Measurements from ENCODE around the gene CPD.
"Not testable (repeated sequence)": the region's sequence is repeated elsewhere in the genome, so short reads cannot be mapped to it uniquely, and the experiment has no call there.

Gene CPD

DNA sequence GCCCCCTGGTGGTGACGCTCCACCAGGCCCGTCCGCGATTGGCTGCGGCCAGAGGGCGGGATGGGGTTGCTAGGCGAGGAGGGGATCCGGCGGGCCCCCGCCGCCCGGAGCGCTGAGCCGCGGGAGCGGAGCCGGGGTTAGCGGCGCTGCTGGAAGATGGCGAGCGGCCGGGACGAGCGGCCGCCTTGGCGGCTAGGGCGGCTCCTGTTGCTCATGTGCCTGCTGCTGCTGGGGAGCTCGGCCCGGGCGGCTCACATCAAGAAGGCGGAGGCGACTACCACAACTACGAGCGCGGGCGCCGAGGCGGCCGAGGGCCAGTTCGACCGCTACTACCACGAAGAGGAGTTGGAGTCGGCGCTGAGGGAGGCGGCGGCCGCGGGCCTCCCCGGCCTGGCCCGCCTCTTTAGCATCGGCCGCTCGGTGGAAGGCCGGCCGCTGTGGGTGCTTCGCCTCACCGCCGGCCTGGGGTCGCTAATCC, at the start of gene CPD:
Gene CPD (plus strand): TSS at position 103 of the 478 bp plus-strand sequence. CDS start 54 bp downstream, at position 157.
- DNase-seq, result peak; percentile 99

- peak; percentile 80 for DNase-seq
Measured at GRCh38 chr17:30332057-30332542, 46.6 kb upstream of the CPD start.

- no peak for DNase-seq
Measured at GRCh38 chr17:30333503-30334360, 45.0 kb upstream of the CPD start, which contains the start of gene TMIGD1. TMIGD1 (minus strand) TSS chr17:30334057; CDS start chr17:30332133, 1,924 bp downstream.

DNA sequence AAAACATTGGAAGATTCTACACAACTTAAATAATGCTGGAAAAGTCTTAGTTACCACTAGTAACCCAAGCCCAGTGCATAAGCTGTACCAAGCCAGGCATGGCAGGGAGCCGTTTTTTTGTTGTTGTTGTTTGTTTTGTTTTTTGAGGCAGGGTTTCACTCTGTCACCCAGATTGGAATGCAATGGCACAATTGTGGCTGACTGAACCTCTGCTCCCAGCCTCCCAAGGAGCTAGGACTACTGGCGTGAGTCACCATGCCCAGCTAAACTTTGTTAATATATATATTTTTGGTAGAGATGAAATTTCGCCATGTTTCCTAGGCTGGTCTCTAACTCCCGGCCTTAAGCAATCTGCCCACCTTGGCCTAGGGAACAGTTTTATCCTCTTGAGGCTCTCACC, 44.3 kb upstream of the CPD start:
- no peak for DNase-seq

DNA sequence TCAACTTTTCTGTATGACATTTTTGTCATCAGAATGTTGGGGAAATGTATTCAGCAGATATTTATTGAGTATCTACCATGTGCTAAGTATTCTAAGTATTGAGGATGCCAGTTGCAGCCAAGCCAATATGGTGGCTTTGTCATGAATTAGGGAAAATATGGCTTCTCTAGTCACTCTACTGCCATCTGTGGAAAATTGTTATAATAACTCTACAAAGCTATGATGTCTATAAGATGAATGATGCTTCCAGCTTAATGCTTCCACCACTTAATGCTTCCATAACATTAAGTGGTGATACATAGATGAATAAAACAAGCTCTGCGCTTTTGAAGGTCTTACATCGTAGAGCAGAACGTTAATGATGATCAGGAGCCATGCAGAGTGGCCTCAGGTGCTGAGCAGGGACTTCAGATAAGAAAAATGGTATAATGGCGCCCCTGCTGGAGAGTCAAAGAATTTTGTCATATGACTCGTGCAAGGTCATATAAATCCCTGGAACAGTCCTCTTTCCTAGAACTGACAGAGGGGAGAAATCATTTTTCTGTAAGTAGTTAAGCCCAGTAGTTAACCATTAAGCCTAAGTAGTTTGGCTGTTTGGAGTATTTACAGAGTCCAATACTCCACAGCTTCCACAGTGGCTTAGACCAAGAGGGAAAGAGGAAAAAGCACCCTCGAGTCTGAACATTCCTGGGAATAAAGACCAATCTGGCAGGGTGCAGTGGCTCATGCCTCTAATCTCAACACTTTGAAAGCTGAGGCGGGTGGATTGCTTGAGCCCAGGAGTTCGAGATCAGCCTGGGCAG, 42.2 kb upstream of the CPD start:
- peak; percentile 78 for DNase-seq

DNA sequence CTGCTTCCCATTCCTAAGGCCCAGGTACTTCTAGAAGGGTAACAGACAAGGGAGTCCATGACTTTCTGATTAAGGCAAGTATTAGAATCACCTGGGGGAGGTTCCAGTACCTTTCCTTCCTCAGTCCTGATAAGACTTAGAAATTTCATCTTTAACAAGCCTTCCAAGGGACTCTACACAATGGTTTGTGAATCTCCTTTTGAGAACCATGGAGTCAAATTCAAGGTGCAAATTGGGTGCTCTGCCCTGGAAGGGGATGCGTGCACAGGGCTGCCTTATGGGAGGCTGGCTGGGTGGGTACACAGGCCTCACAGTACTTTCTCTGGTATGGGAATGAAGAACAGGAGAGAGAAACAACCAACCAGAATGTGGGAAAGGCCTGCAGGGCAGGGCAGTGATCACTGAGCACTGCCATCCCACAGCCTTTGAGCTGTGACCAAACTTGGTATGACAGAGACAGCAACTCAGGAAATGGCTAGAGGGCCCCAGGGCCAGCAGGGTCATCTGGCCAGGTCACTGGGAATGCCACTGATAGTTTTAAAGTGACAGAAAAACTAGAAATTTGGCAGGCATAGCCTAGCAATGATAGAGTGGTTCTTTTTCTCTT, 41.2 kb upstream of the CPD start:
- no peak for DNase-seq

DNA sequence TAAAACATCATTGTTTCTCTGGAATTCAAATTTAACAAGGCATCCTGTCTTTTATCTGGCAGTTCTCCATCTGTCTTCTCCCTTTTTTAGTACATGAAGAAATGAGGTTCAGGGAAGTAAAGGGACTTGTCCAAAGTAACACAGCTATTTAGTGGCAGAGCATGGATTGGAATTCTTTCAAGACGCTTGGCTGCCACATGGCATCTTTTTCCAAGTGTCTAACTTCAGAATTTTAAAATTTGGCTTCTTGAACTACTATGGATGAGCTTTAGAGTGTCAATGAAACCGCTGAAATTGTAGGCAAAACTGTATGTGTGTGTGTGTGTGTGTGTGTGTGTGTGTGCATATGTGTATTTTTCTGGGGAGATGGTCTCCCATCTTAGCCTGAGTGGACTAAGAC, 39.6 kb upstream of the CPD start:
- DNase-seq, result no peak

DNA sequence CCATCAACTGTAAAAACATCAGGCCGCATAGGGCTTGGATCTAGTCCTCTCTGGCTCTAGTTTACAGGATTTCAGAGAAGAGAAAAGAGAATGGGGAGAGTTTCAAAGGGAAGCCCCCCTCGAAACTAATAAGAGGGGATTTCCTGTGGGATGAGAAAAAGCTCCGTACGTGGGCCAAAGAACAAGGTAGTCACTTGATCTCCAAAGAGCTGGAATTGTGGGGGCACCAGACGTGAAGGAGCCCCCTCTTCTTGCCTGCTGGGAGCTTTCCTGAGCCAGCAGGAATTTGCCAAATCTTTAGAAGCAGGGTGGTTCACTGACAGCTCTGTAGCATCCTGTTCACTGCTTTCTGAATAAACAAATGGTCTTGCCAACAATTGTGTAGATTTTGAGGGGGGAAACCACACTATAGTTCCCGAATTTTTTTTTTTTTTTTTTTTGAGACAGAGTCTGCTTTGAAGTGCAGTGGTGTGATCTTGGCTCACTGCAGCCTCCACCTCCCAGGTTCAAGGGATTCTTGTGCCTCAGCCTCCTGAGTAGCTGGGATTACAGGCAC, 37.8 kb upstream of the CPD start:
- no peak for DNase-seq

GRCh38 chr17:30341703-30342249, 37.0 kb upstream of the CPD start:
- no peak for DNase-seq

DNA sequence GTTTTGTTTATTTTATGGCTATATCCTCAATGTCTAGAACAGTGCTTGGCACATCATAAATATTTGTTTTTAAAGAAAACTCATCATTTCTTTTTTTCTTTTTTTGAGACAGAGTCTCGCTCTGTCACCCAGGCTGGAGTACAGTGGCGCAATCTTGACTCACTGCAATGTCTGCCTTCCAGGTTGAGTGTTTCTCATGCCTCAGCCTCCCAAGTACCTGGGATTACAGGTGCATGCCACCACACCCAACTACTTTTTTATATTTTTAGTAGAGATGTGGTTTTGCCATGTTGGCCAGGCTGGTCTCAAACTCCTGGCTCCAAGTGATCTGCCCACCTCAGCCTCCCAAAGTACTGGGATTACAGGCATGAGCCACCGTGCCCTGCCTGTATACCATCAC, 35.5 kb upstream of the CPD start:
- not testable (repeated sequence) for DNase-seq

- no peak for DNase-seq
Measured at GRCh38 chr17:30343796-30344195, 34.9 kb upstream of the CPD start.

DNA sequence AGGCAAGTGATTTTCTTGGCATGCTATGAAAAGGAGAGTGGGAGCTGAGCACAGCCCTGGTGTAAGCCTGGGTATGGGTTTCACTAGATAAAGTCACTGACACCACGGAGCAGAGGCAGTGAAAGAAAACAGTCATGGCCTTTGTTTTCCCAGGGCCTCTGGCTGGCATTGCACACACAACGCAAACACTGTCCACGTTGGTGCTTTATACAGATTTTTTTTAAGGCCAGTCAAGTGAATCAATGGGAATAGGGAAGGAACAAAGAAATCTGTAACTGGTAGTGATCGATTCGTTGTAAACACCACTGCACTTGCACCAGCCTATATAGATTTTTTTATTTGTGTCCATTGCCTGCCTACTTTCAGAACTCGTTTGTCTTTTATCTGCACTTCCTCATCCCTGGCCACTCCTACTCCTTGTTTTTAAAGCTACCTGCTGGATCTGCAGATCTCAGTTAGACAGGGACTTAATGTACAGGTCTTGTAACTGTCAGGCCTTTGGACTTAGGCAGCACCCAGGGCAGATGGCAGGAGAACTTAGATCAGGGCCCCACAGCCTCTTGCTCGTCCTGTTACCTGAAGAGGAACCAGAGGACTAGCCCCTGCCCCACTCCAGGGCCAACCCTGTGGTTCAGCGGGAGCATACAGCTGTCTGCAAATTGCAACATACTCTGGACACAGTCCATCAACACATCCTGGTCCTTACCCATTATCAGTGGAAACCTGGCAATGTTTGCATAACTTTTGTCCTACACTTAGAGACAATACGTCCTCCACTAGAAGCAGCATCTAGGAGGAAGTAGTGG, 34.2 kb upstream of the CPD start:
- DNase-seq, result no peak

DNA sequence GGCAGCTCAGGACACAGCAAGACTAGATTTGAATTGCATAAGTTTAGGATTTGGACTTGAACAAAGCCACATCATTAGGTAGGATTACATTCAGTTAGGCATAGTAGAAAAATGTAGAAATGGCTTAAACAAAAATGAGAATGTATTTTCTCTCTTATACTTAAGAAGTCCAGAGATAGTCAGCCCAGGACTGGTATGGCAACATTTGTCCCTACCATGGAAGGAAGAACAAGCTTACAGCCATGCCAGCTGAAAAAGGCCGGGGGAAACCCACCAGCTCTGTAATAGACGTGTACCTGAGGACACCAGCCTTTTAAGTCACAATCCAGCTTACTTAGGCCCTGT, 33.7 kb upstream of the CPD start:
- DNase-seq, result no peak

GRCh38 chr17:30345527-30346075, 33.1 kb upstream of the CPD start:
- DNase-seq, result no peak

DNA sequence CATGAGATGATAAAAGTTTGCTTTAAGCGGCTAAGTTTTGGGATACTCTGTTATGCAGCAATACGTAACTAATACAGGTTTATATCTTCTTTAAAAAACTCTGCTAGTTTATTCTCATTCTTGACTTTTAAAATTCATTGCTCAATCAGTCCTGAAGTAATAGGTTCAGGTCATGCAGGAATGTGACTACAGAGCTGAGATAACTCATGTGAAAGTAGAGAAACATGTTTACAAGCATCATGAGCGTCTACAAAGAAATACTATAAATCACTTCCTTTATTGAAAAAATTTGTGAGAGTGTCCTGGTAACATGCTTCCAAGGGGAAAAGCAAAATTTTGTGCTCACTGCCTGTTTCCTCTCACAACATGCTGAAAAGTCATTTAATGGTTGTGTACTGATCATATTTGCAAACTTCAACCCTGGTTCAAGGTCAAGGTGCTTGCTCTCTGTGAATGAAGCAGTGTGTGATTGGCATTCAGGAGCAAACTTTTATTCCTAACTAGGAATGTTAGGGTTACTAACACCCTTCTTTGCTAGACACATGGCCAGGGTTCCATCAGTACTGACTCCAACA, 32.4 kb upstream of the CPD start:
- no peak for DNase-seq

GRCh38 chr17:30347488-30347887, 31.2 kb upstream of the CPD start:
- DNase-seq, result no peak

DNA sequence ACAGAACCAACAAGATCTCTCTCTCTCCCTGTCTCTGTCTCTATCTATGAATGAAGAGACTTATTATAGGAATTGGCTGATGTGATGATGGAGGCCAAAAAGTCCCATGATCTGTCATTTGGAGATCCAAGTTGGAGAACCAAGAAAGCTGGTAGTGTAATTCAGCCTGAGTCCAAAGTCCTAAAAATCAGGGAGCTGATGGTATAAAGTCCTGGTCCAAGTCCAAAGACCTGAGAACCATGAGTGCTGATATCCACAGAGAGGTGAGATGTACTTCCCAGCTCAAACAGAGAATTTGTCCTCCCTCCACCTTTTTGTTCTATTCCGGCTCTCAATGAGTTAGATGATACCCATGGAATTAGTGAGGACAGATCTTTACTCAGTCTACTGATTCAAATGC, 29.5 kb upstream of the CPD start:
- no peak for DNase-seq

GRCh38 chr17:30351263-30351662, 27.5 kb upstream of the CPD start:
- not testable (repeated sequence) for DNase-seq

- no peak for DNase-seq
Measured at GRCh38 chr17:30351735-30352134, 27.0 kb upstream of the CPD start.

DNA sequence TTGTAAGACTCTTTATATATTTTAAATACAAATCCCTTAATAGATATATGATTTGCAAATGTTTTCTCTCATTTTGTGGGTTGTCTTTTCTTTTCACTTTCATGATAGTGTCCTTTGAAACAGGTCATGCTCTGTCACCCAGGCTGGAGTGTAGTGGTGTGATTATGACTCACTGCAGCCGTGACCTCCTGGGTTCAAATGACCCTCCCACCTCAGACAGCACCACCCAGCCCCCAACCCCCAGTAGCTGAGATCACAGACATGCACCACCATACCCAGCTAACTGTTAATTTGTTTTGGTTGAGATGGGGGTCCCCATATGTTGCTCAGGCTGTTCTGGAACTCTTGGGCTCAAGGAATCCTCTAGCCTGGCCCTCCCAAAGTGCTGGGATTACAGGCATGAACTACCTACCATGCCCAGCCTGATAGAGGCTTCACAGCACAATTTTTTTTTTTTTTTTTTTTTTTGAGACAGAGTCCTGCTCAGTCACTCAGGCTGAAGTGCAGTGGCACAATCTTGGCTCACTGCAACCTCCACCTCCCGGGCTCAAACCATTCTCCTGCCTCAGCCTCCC, 26.4 kb upstream of the CPD start:
- no peak for DNase-seq

GRCh38 chr17:30354701-30355100, 24.0 kb upstream of the CPD start:
- DNase-seq, result no peak
